NCI-H1092 treated with DMSO at 0.1 percent for 48 hours (cell line): ENCODE data around the gene EPHA1.

Experiments
- DNase-seq: peaks from one replicate; lab custom pipeline; 2025; lab: John Stamatoyannopoulos, UW

The EPHA1 gene

DNA sequence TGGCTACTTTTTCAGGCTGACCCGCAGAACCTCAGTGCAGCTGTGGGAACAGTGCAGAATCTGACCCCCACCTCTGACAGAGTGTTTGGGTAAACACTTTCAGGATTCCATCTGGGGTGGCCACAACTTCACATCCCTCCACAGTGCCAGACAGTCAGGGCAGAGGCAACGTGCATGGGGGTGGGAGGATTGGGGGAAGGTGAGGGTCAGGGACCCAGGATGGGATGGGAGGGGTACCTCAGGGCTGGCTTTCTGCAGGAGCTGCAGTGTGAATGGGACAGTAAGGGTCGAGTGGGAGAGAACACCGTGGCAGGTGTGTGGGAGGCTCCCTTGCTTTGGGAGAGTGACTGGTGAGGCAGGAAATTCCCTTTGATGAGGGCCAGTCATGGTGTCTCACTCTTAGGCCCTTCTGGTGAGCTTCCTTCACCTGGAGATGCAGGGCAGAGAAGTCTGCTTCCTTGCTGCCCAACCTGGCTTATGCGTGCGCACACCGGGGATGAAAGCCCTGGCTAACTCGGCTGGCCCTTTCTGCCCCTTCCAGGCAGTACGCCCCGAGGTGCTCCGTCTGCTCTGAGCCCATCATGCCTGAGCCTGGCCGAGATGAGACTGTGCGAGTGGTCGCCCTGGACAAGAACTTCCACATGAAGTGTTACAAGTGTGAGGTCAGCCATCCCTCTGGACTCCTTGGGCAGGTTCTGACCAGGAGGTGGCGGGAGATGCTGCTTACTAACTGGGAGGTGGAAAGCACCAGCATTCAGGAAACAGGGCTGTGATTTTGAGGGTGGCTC lies 19.1 kb downstream of the EPHA1 start:
- no peak for DNase-seq

DNA sequence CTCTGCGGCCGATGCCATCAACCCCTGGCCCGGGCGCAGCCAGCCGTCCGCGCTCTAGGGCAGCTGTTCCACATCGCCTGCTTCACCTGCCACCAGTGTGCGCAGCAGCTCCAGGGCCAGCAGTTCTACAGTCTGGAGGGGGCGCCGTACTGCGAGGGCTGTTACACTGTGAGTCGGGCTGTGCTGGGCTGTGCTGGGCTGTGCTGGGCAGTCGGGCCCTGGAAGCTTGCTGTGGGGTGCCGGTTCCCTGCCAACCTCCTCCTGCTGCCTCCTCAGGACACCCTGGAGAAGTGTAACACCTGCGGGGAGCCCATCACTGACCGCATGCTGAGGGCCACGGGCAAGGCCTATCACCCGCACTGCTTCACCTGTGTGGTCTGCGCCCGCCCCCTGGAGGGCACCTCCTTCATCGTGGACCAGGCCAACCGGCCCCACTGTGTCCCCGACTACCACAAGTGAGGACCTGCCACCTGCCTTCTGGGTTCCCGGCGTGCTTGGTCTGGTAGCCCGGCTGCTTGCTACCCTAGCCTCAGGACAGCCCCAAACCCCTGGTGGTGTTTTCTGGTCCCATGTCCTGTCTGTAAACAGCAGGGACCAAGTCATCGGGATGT lies 20.1 kb downstream of the EPHA1 start:
- no peak for DNase-seq

DNA sequence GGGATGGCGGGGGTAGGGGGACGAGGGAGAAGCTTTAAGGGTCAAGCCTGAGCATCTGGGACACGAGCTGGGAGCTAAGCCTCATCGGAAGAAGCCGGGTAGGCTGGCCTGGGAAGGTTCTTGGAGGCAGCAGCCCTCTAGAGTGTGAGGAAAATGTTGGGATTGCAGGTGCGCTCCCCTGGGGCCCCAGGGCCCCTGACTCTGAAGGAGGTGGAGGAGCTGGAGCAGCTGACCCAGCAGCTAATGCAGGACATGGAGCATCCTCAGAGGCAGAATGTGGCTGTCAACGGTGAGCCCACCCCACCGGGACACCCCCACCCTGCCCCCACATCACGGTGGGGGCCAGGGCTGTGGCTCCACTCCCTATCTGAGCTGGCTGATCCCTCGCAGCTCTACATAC lies 20.6 kb downstream of the EPHA1 start:
- no peak for DNase-seq

GRCh38 chr7:143387156-143387975 lies 21.3 kb downstream of the EPHA1 start:
- DNase-seq, result no peak

DNA sequence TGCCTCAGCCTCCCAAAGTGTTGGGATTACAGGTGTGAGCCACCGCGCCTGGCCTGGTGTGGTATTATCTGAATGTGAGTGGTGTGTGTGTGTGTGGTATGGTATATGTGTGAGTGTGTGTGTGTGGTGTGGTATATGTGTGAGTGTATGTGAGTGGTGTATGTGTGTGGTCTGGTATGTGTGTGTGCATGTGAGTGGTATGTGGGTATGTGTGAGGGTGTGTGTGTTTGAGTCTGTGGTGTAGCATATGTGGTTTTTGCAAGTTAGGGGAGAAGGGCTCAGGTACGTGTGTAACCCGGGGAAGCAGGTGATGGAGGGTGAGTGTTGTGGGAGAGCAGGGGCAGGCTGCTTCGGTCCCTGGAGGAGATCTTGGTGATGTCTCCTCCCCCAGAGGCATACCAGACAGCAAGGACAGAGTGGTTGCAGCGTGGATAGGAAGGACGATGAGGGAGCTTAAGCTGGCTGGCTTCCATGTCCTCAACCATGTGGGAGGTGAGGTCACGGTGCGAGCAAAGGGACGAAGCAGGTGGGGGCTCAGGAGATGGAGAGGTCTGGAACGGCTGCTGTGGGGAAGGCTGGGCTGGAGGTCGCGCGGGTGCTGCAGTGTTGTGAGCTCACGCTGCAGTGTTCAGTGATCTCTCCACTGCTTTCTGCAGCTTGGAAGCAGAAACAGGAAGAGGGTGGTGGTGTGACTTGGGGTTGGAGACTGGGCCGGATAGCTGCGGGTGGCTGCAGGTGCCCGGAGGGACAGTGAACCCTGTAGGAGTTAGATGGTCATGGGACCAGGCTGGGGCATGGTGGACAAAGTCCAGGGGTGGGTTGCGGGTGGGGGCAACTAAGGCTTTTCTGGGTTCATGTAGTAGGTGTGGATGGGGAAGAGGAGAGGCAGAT lies 22.5 kb downstream of the EPHA1 start:
- no peak for DNase-seq

DNA sequence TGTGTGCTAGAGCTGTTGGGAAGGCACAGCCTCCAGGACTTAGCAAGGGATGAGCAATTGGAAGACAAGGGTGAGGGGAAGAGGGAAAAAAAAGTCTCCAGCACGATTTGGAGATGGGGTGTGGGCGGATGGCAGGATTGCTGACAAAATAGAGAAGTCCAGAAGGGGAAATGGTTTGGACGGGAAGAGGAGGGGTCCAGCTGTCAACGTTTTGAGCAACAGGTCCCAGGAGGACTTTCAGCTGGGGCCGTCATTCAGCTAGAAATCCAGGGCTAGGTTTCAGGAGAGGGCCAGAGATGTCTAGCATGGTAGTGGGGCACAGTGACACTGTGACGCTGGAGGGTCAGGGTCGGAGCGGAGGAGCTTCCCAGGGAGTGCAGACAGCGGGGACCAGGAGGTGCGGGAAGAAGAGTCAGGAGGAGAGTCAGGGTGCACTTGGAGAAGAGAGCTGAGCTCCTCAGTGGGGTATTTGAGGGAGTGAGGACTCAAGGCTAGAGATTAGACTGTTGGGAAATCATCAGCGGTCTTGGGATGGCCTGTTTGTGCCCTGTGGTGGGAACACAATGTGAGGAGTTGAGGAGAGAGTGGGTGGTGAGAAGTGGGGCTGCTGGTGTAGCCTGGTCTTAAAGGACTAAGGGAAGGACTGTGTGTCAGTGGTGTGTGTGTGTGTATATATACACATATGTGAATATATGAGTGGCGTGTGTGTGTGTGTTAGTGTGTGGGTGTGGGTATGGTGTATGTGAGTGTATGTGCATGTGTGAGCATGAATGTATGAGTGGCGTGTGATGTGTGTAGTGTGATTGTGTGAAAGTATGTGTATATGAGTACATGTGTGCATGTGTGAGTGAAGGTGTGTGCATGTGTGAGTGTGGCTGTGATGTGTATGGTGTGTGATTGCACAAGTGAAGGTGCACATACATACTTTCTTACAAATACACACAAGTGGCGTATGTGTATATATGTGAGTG lies 23.7 kb downstream of the EPHA1 start:
- no peak for DNase-seq

- DNase-seq, result no peak
These were observed 24.5 kb downstream of the EPHA1 start for GRCh38 chr7:143384148-143384547.

GRCh38 chr7:143383642-143383957 lies 25.1 kb downstream of the EPHA1 start:
- DNase-seq, result no peak

DNA sequence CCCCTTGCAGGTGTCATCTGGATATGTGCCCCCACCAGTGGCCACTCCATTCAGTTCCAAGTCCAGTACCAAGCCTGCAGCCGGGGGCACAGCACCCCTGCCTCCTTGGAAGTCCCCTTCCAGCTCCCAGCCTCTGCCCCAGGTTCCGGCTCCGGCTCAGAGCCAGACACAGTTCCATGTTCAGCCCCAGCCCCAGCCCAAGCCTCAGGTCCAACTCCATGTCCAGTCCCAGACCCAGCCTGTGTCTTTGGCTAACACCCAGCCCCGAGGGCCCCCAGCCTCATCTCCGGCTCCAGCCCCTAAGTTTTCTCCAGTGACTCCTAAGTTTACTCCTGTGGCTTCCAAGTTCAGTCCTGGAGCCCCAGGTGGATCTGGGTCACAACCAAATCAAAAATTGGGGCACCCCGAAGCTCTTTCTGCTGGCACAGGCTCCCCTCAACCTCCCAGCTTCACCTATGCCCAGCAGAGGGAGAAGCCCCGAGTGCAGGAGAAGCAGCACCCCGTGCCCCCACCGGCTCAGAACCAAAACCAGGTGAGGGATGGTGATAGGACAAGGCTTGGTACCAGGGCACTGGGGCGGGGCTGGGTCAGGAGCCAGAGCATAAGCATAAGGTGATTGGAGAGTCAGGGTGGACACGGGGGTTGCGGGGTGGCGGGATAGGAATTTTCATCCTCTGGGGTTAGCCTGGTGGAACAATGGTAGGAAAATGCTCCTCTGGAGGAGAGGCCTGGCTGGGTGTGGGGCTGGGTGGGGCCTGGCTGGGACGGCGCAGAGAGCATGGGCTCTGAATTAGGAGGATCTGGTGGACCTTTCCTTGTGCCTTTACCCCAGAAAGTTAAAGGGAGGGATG lies 25.6 kb downstream of the EPHA1 start:
- no peak for DNase-seq

GRCh38 chr7:143382126-143382790 lies 26.4 kb downstream of the EPHA1 start:
- DNase-seq, result no peak

DNA sequence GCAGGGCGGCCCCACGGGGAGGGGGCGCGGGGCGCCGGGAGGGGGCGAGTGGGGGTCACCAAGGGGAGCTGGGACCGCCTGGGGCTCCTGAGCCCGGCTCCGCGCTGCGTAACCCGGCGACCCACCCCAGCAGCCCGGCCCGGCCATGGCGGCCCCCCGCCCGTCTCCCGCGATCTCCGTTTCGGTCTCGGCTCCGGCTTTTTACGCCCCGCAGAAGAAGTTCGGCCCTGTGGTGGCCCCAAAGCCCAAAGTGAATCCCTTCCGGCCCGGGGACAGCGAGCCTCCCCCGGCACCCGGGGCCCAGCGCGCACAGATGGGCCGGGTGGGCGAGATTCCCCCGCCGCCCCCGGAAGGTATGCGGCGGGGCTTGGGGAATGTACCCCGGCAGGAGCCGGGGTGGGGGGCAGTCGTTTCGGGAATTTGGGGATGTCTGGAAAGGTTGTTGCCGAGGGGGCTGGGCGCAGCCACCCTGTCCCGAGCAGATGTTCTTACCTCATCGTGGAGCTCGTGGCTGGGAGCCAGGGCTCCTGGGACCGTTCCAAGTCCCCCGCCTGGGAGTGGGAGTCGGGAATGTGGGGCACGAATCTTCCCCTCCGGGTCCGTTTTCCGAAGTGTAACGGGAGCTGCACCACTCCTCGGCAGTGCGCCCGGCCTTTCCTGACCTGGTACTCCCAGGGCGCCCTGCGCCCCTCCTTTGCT lies 27.1 kb downstream of the EPHA1 start:
- DNase-seq, result no peak

DNA sequence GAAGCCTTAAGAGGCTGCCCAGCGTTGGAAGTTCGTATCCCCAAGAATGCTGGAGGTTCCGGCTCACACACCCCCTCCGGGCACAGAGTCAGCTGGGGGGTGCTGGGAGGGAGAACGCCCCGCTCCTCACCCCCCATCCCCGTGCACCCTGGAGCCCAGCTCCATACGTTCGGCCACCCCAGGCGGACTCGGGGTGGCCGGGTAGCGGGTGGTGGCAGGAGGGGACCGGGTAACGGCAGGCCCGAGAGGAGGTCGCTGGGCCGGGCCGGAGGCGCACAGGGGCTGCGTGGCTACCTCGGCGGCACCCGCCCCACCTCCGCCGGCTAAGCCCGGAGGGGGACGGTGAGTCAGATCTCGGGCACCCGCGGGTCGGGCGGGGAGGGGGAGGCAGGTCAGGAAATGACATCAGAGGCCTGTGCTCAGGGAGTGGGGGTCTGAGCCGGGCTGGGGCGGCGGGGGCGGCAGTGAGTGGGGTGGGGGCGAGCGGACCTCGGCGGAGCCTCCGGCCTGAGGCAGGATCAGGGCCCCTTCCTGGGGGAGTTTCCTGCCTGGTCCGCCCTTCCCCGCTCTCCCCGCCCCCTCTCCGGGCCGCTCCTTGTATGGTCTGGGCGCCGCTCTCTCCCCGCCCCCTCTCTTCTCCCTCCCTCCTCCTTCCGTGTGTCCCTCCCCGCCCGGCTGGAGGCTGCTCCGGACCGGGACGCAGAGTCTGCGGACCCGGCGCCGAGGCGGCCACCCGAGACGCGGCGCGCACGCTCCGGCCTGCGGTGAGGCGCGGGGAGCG lies 27.8 kb downstream of the EPHA1 start, which contains the start of gene ZYX:
TSS of gene ZYX (plus strand) at position 700 of the 781 bp plus-strand sequence. CDS start 227 bp downstream, outside the sequence.
- peak; percentile 44 for DNase-seq

DNA sequence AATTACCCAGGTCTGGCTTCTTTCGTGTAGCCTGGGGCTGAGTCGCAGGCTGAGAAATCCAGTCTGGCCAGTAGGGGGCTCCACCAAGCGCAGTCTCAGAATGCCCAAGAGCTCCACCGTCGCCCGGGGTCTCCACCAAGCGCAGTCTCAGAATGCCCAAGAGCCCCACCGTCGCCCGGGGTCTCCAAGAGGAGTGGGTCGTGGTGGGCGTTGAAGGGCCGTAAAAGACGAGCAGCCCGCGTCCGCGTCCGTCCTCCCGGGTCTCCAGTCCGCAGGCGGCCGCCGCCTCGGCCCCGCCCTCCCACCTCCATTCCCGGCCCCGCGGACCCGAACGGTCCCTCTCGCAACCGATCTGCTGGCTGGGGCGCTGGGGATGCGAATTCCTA lies 28.4 kb downstream of the EPHA1 start:
- DNase-seq, result peak; percentile 68

- DNase-seq, result no peak
These were observed 28.9 kb downstream of the EPHA1 start for GRCh38 chr7:143379611-143380259.

DNA sequence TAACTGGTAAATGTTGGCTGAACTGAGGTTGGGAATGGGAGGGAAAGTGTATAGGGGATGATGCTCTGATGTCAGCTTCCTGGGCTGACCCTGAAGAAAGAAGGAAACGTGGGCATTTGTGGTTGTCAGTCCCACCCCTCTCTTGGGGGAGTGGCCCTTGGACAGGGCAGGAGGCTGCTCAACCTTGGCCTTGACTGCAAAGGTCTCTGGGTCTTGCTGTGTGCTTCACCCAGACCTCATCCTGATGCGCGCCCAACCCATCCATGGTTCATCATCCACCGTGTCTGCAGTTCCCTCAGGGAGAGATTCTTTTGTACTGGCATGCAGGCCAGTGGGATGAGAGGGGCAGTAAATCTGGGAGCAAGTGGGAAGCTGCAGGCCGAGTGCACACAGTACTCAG lies 32.3 kb downstream of the EPHA1 start:
- no peak for DNase-seq

GRCh38 chr7:143375298-143376034 lies 33.2 kb downstream of the EPHA1 start:
- DNase-seq, result no peak

DNA sequence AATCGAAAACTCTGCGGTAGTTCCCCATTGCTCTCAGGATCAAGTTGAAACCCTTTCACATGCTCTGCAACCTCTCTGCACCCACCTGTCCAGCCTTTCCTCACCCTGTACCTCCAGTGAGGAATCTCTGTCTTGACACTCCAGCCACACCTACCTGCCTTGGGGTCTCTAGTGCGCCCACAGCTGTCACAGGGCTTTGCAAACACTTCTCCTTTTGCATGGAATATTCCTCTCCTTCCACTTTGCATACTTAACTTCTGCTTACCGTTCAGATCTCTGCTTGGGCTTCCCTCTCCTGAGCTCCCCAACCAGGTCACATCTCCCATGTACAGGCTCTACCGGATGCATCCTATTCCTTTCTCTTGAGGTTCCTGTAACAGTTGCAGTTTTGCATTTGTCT lies 34.1 kb downstream of the EPHA1 start:
- no peak for DNase-seq
